ENCODE data around the gene SPIN1. TPM values are rescaled to one million over a fixed set of nuclear protein-coding genes. Genes with fewer than 3 reads are reported as not detected.

SPIN1 gene
- total RNA-seq, 1 donor from 2014 or later, result 256 TPM

Other genes starting within 250 kb of the SPIN1 start
- not detected for gene SPATA31C2, start 250.0 kb upstream of the SPIN1 start, total RNA-seq
- 0.49 TPM for gene NXNL2, start 146.7 kb downstream of the SPIN1 start, total RNA-seq